T-helper 17 cell (primary cell): ENCODE data around the gene WBP2. TPM values are rescaled to one million over a fixed set of nuclear protein-coding genes. Genes with fewer than 3 reads are reported as not detected.

Source experiments
- ATAC-seq: fragments of 150-1000 bp; cut with Tn5 transposase; 2 replicates; pipeline ENCODE4 v1.10.0; 2021; ENCODE audit warnings: mild to moderate bottlenecking, moderate library complexity
- DNase-seq, 3 donors: peaks; one replicate each; pipeline versions ENCODE4 v3.0.0 to v3.0.0-alpha.2; 2020 to 2021
- H3K9me3 ChIP-seq: one replicate; pipeline ENCODE4 v1.7.0; 2013; ENCODE audit warnings: low read length, mild to moderate bottlenecking; ENCODE audit not compliant: control insufficient read depth, poor library complexity, severe bottlenecking
- H3K27ac Mint-ChIP-seq: one replicate; pipeline ENCODE4 v1.8.0; 2022; ENCODE audit warnings: mild to moderate bottlenecking, moderate library complexity, mixed read lengths
- H3K27me3 Mint-ChIP-seq: one replicate; pipeline ENCODE4 v1.8.0; 2022; ENCODE audit warnings: mixed read lengths
- H3K36me3 Mint-ChIP-seq: one replicate; pipeline ENCODE4 v1.8.0; 2022; ENCODE audit warnings: low read depth, mixed read lengths
- H3K4me1 Mint-ChIP-seq: one replicate; pipeline ENCODE4 v1.8.0; 2022; ENCODE audit warnings: mild to moderate bottlenecking, mixed read lengths
- H3K4me3 Mint-ChIP-seq: one replicate; pipeline ENCODE4 v1.8.0; 2022; ENCODE audit warnings: mild to moderate bottlenecking, moderate library complexity, mixed read lengths
- total RNA-seq, 4 donors: library from RNA in 2 of 4; stranded (reverse) in 2 of 4; gene quantifications; one replicate each; pipeline ENCODE4 v1.2.3 and lab custom pipeline; 2022 to 2026

Gene WBP2
- total RNA-seq, 2 donors from 2014 or later = 86.0 to 114 TPM

DNA sequence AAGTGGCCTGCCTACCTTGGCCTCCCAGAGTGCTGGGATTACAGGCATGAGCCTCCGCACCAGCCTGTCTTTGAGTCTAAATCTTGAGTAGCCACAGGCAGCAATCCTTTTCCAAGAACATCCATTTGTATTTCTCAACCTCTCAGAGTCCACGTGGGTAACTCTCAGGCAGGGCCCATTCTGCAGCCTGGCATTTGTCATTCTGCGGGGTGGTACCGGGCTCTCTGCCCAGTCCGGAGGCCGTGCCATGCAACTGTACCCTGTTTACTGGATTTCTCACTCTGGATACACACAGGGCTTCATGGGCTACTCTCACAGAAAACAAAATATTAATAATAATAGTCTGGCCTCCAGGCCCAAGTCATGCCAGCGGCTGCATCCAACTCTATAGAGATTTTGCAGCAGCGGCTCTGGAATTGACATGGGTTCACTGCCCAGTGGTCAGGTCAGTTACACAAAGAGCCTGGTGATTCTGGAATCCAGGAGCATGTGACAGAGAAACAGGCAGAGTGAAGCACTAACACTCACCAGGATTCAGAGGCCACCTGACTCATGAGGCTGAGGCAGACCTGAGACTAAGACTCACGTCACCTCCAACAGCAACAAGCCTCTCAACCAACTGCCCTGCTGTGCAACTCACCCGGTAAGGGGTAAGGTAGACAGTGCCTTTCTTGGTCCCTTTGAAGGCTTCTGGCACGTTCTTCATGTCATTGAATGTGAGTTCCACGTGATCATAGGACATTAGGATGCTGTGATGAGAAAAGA is 4.0 kb downstream of the WBP2 start:
- no peak for DNase-seq
- no peak overlapping the region for H3K4me3 Mint-ChIP-seq
- H3K27ac Mint-ChIP-seq = peak overlapping the region; percentile 32
- H3K4me1 Mint-ChIP-seq = peaks cover 8% of the 10 kb centered on the region
- no peaks in the 10 kb centered on the region for H3K36me3 Mint-ChIP-seq
- no peaks in the 10 kb centered on the region for H3K27me3 Mint-ChIP-seq
- no peaks in the 10 kb centered on the region for H3K9me3 ChIP-seq
- no peak for ATAC-seq

DNA sequence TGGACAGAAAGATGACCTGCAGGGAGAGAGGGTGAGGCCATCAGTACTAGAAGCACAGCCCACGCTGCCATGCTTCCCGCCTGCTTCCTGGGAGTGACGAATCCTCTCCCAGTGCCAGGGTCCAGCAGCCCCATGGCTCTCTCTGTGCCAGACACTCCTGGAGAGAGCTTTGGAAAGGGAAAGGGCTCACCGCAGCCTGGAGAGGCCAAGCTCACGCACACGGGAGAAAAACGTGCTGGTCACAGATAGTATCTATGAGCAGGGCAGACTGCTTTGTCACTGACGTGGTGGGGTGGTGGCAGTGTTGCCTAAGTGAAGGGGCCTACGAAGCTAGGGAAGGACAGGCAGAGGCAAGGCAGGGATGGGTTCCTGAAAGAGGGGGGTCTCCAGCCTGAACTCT is 5.4 kb downstream of the WBP2 start:
- no peaks in the 10 kb centered on the region for H3K9me3 ChIP-seq
- Mint-ChIP-seq H3K4me1 (peaks cover 12% of the 10 kb centered on the region), H3K27me3 (no peaks in the 10 kb centered on the region), H3K27ac (peak overlapping the region; percentile 21), H3K4me3 (no peak overlapping the region), H3K36me3 (no peaks in the 10 kb centered on the region)
- no peak for DNase-seq
- no peak for ATAC-seq

DNA sequence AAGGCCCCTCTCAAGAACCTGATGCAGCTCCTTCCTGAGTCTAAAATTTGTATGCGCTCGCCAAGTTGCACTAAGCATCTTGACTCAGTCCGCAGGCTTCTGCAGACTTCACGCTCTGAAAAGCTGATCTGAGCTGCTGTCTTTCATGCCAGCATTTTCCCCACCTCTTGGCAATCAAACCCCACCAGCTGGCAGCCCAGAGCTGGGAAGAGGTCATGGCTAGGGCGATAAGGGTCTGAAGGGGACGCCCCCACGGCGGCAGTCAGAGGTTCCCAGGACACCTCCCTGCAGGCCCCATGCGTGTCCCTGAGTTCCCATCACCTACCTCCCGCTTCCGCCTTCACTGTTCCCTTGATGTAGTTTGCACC is 5.9 kb downstream of the WBP2 start:
- Mint-ChIP-seq H3K36me3 (no peaks in the 10 kb centered on the region), H3K27me3 (no peaks in the 10 kb centered on the region)

GRCh38 chr17:75848523-75849278 is 6.4 kb downstream of the WBP2 start:
- ATAC-seq (peak; percentile 39), DNase-seq (peak; percentile 62 to 83 (median 69))
- no peaks in the 10 kb centered on the region for H3K36me3 Mint-ChIP-seq
- H3K9me3 ChIP-seq = no peaks in the 10 kb centered on the region
- H3K27ac Mint-ChIP-seq = no peak overlapping the region
- peaks cover 14% of the 10 kb centered on the region for H3K4me1 Mint-ChIP-seq
- H3K4me3 Mint-ChIP-seq = peak overlapping the region; percentile 21
- H3K27me3 Mint-ChIP-seq = no peaks in the 10 kb centered on the region

More for the DNA sequence above, 5.9 kb downstream of the WBP2 start:
- no peaks in the 10 kb centered on the region for H3K9me3 ChIP-seq
- Mint-ChIP-seq H3K27ac (peak overlapping the region; percentile 21), H3K4me3 (no peak overlapping the region), H3K4me1 (peaks cover 12% of the 10 kb centered on the region)
- DNase-seq = no peak
- no peak for ATAC-seq

DNA sequence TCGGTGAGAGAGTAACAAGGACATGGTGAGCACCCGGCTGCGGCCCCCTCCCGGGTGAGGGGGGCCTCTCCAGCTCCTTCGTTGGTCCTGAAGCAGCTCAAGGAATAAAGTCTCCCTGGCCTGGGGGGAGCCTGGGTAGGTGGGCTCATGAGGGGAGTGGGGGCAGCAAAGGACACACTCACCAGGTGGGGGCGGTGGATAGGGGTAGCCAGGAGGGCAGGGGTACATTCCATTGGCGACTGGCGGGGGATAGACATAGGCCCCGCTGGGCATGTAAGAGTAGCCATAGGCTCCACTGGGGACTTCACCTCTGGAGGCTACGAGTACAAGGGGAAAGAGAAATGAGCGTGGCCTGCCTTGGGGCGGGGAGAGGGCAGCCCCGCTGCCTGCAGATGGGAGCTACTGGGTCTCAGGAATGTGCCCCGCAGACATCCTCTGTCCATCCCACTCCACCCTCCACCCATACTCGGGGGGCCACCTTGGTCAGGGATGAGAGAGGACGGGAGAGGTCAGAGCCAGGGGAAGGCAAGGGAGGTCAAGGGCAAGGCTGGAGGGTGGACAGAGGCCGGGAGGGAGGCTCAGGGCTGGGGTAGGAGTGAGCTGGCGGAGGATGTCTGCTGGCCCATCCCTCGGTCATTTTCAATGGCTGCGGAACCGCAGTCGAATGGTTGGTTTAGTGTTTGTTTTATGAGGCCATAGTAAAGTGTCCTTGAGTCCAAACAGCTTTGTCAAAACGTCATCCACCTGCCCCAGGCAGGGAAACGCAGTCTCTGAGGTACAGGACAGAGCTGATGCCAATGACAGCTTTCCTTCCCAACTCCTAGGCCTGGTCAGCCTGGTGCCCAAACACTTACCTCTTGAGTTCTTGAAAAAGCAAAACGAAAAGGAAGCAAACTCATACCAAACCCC is 7.3 kb downstream of the WBP2 start:
- no peaks in the 10 kb centered on the region for H3K27me3 Mint-ChIP-seq
- no peaks in the 10 kb centered on the region for H3K9me3 ChIP-seq
- H3K27ac Mint-ChIP-seq = no peak overlapping the region
- H3K36me3 Mint-ChIP-seq = peaks cover 2% of the 10 kb centered on the region
- DNase-seq (no peak), ATAC-seq (no peak)
- peak overlapping the region; percentile 21 for H3K4me3 Mint-ChIP-seq
- peaks cover 14% of the 10 kb centered on the region for H3K4me1 Mint-ChIP-seq

- no peaks in the 10 kb centered on the region for H3K9me3 ChIP-seq
- Mint-ChIP-seq H3K27me3 (no peaks in the 10 kb centered on the region), H3K4me3 (no peak overlapping the region), H3K36me3 (peaks cover 2% of the 10 kb centered on the region), H3K4me1 (peaks cover 15% of the 10 kb centered on the region), H3K27ac (no peak overlapping the region)
- no peak for DNase-seq
- ATAC-seq = no peak
These were observed 8.2 kb downstream of the WBP2 start for GRCh38 chr17:75846692-75847613.

DNA sequence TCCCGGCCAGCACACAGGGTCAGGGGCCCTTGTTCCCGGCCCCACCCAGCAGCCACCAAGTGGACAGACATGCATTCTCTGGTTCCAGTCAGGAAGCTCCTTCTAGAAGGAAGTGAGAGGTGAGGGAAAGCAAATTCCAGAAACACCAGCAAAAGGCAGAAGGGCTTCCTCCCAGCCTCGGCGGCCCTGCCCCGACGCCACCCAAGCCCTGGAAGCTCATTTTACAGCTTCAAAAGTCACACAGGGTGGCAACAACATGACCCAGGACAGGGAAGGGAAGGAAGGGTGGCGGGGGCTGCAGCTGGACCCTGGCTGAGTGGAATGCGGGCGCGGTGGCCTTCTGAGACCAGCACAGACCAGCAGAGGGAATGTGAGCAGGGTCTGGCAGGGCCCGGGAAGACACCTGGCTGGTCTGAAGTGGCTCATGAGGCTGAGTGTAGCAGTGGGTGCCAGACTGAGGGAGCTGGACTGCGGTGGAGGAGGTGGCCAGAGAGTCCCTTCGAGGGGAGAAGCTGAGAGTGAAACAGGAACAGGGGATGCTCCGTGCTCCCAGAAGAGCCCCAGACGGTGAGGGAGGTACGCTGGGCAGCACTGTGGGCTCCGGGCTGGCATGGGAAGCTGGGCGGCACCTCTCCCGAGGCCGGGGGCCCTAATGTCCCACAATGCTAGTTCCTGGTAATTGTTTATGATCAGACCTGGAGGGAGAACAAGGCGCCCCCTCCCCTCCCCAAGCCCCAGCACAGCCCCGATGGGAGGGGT is 9.0 kb downstream of the WBP2 start:
- Mint-ChIP-seq H3K4me1 (peaks cover 15% of the 10 kb centered on the region), H3K27me3 (no peaks in the 10 kb centered on the region), H3K27ac (no peak overlapping the region), H3K4me3 (peak overlapping the region; percentile 55), H3K36me3 (peaks cover 2% of the 10 kb centered on the region)
- no peaks in the 10 kb centered on the region for H3K9me3 ChIP-seq
- DNase-seq (no peak), ATAC-seq (no peak)

DNA sequence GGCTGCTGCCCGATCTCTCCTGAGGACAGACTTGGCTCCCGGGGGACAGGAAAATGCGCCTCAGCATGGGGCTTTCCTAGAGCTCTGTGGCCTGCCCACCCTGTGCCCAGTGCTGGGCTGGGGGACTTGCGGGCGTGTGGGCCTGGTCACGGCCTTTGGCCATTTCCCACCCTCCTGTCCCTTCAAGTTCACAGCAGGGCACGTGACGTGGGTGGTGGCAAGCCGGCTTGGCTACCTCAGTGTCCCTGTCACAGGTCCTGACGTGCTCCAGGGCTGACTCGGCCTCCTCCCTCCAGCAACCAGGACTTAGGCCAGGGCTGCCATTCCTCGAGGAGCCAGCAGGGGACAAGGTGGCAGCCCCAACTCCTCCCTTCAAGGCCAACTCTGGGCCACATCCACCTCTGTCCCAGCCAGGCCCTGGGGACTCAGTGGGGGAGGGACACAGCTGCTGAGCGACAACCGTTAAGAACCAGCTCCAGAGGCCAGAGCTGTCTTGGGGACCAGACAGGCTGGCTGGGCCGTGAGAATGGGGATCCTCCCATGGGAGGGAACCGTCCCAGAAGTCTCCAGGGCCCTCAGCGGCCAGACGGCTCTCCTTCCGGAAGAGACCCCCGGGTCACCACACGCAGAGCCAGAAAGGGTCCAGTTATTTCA is 9.9 kb downstream of the WBP2 start:
- peak overlapping the region; percentile 66 for H3K4me3 Mint-ChIP-seq
- H3K4me1 Mint-ChIP-seq = peaks cover 15% of the 10 kb centered on the region
- no peaks in the 10 kb centered on the region for H3K27me3 Mint-ChIP-seq
- ATAC-seq = peak; percentile 56
- H3K9me3 ChIP-seq = no peaks in the 10 kb centered on the region
- H3K27ac Mint-ChIP-seq = peak overlapping the region; percentile 8
- peak in 2 of 3 donors; percentile 42 to 46 for DNase-seq
- peaks cover 2% of the 10 kb centered on the region for H3K36me3 Mint-ChIP-seq

GRCh38 chr17:75844530-75845057 is 10.5 kb downstream of the WBP2 start:
- H3K27me3 Mint-ChIP-seq = no peaks in the 10 kb centered on the region
- ATAC-seq (peak; percentile 12), DNase-seq (no peak)
- peaks cover 2% of the 10 kb centered on the region for H3K36me3 Mint-ChIP-seq
- no peaks in the 10 kb centered on the region for H3K9me3 ChIP-seq
- peaks cover 15% of the 10 kb centered on the region for H3K4me1 Mint-ChIP-seq
- H3K27ac Mint-ChIP-seq = peak overlapping the region; percentile 84
- H3K4me3 Mint-ChIP-seq = peak overlapping the region; percentile 93

DNA sequence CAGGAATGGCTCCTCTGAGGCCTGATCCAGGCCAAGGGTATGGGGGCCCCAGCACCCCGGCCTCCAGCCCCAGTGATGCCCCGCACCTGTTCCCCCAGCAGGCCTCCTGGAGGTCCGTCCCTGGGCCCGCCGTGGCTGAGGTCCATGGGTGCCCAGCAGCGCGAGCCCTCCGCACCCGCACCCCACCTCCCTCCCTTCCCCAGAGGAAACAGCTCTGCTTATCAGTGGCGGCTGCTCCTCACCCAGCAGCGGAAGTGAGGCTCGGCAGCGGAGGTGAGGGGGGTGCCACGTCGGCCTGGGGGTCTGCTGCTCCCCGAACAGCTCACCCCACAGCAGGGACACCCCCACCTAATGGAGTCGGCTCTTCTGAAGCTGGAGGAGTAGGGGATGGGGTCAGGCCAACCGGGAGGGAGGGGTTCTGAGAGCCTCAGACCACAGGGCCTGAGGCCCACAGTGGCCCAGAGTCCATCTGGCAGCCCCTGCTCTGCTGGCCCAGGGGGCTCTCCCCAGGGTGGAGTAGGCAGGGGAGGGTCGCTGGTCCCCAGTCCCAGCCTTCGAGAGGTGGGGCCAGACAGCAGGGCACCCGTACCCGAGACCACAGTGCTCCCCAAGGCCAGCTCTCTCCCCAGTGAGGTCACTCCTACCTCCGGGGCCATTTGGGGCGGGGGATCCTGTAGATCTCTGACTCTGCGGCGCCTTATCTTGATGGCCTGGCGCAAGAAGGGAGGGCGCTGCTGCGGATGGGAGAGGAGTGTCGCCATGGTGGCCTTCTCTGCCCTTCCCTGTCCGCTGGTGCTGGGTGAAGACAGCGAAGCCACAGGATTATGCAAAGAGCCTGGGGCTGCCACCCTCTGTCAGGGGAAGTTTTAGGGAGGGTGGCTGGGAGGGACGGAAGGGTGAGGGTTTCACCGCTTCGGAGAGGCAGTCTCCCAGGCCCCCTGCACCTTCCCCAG is 11.3 kb downstream of the WBP2 start, which contains the start of gene UNC13D:
Gene UNC13D, minus strand, starts transcription at position 828 of the 953 bp plus-strand sequence. Its CDS starts 67 bp downstream, at position 761.
- ATAC-seq (peak; percentile 71), DNase-seq (peak; percentile 39 to 56 (median 46))
- peaks cover 2% of the 10 kb centered on the region for H3K36me3 Mint-ChIP-seq
- H3K4me1 Mint-ChIP-seq = peaks cover 15% of the 10 kb centered on the region
- H3K27me3 Mint-ChIP-seq = no peaks in the 10 kb centered on the region
- H3K4me3 Mint-ChIP-seq = peak within 1 kb of the TSS; percentile 93
- H3K9me3 ChIP-seq = no peaks in the 10 kb centered on the region
- peak within 1 kb of the TSS; percentile 84 for H3K27ac Mint-ChIP-seq
